ENCODE results near the gene PLXDC2.
"Not testable (repeated sequence)": the region's sequence is repeated elsewhere in the genome, so short reads cannot be mapped to it uniquely, and the experiment has no call there.

Gene PLXDC2

GRCh38 chr10:20133669-20134189 is 317.5 kb downstream of the PLXDC2 start:
- no peak for DNase-seq

DNA sequence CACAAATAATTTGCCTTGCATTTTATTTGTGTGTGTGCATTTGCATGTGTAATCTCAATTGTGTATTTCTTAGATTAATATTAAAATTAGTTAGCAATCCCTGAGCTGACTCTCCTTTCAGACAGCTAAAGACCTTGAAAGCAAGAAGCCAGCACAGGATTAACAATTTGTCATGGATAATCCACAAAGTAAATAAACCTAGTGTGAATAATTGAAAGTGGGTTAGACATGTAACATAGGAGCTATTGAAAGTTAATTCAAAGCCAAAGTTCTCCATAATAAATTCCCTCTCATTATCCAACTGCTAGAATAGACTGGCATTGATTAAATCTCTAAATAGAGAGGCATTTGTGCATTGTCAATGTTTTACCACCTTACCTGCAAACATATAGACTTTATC is 326.1 kb downstream of the PLXDC2 start:
- no peak for DNase-seq

GRCh38 chr10:20144268-20144667 is 328.0 kb downstream of the PLXDC2 start:
- no peak for DNase-seq

- no peak for DNase-seq
These were observed 329.8 kb downstream of the PLXDC2 start for GRCh38 chr10:20146004-20146403.

DNA sequence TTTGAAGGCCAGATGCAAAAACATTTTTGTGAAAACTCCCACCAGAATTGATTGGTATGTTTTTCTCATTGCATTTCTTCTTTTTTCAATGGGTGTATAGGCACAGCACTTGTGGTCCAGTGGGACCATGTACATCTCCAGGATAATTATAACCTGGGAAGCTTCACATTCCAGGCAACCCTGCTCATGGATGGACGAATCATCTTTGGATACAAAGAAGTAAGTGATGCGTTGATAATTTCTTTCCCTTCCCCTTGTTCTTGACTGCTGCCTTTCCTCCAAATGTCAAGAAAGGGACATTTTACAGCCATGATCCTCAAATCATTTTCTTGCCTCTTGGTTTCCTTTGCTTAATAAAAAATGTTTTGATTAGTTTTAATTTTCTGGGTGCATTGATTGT is 331.5 kb downstream of the PLXDC2 start:
- DNase-seq = no peak

DNA sequence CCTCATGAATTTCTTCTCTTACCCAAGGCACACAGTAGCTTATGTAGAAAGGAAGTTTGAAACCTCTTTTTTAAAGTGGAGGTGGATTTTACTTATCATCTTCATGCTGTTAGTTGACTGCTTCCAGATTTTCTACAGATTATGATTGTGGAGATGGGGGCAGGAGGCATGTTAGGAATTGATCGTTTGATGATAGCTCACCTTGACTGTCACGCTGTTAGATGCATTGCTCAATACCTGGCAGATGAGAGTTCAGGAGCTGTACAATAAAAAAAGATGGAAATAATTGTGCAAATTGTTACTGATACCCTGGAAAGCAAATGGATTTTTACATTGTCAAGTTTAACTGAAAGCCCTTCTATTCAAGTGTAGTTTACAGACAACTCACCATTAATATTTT is 340.3 kb downstream of the PLXDC2 start:
- DNase-seq = no peak

DNA sequence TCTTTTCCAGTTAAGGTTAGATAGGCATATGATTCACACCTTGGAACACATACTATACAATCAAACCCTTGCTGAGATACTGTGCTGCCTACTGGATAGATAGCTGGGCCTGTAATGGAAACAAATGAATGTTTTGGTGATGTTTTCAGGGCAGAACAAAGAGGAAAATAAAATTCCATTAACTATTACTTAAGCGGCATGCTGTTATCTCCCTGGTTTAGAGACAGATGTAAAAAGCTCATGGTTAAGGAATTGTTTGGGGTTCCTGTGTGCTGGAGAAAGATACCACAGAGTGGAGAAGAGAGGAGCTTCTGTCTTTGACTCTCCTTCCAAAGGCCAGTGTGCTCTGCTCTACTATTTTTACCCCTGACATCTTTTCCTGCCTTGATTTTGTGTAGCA is 341.1 kb downstream of the PLXDC2 start:
- DNase-seq = no peak

DNA sequence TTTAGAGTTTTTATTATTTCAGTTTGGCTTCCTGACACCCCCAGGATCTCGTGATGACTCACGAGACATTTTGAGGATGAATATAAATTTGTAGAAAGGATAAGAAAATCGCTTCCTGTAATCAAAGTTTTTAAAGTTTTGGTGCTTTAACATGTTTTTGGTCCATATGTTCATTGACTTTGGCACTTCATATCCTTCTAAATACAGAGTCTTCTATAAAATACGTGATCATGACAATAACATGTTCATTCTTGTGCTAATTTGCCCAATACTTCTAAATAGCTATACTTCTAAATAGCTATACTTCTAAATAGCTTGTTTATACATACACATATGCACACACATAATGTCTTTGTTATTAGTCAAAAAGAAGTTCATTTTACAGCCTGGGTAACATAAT is 341.9 kb downstream of the PLXDC2 start:
- DNase-seq = no peak

DNA sequence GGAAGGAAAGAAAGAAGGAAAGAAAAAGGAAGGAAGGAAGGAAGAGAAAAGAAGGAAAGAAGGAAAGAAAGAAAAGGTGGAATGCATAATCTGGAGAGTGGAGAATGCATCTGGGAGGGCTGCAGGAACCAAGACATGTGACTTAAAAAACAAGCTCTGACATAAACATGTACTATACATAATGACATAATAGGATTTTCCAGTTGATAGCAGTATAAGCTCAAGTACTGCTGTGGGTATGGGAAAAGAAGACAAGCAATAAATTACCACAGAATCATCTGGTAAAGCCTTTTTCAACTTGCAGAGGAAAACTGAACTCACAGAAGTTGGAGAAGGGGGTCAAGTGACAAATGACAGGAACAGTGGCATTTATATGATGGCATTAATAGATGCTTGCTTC is 345.9 kb downstream of the PLXDC2 start:
- DNase-seq = no peak

- DNase-seq = no peak
These were observed 350.0 kb downstream of the PLXDC2 start for GRCh38 chr10:20166096-20166675.

DNA sequence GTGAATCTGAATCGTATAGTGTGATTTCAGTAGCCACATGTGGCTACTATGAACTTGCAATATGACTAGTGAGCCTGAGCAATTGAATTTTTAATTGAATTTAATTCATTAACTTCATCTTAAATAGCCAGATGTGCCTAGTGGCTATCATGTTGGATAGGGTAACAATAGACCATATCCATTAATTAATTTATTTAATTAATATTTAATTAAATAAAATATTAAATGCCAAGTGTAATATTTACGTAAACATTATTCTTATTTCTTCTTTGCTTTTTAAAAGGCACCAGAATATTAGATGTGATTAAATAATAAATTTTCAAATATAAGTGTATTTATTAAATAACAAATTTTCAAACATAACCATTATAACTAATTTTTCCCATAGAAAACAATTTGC is 354.4 kb downstream of the PLXDC2 start:
- no peak for DNase-seq

DNA sequence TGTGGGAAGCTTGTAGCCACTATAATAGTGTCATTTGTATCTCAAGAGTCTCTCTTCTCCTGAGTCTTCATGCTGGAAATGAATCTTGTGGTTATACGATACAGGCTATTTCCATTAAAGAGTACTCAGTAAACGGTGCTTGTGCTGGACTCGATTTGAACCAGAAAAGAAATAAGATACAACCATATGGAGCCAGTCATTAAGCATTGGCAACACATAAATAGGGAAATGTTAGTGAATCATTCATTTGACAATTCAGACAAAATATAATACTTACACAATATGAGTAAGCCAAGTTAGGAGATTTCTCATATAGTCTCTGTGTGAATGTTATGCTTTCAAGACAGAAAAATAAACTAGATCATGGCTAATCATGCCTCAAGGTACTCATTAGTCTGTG is 356.8 kb downstream of the PLXDC2 start:
- DNase-seq = no peak

DNA sequence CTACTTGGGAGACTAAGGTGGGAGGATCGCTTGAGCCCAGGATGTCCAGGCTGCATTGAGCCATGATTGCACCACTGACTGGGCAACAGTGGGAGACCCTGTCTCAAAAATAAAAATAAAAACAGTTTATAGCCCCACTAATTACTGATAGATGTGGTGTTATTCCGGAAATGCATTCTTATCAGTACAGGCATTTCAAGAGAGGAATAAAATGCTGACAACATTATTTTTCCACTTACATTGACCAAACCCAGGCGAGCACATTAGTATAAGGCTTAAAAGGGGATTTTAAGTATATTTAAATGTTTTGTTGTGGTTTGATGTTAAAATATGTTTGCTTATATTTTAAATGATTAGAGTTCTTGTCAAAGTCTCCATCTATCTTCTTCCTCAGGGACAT is 359.5 kb downstream of the PLXDC2 start:
- no peak for DNase-seq

DNA sequence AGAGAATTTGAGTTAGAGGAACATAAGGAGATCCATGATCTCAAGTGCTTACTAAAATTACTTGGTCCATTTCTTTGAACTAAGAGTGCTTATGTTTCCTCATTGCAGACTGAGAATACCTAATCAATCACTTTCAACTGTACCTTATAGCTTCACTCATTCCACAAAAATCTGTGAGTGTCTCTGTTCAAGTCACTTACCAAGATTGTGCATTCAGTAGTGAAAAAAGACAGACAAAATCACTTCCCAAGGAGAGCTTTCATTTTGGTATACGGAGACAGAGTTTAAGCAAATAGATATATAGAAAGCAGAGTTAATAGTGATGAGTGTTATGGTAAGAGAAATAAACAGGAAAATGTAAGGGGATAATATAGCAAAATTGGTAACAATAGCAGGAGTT is 364.5 kb downstream of the PLXDC2 start:
- no peak for DNase-seq

GRCh38 chr10:20181434-20181833 is 365.2 kb downstream of the PLXDC2 start:
- no peak for DNase-seq

- DNase-seq = no peak
These were observed 368.9 kb downstream of the PLXDC2 start for GRCh38 chr10:20185116-20185515.

GRCh38 chr10:20191392-20191791 is 375.2 kb downstream of the PLXDC2 start:
- DNase-seq = not testable (repeated sequence)

- DNase-seq = no peak
These were observed 378.8 kb downstream of the PLXDC2 start for GRCh38 chr10:20195076-20195475.

DNA sequence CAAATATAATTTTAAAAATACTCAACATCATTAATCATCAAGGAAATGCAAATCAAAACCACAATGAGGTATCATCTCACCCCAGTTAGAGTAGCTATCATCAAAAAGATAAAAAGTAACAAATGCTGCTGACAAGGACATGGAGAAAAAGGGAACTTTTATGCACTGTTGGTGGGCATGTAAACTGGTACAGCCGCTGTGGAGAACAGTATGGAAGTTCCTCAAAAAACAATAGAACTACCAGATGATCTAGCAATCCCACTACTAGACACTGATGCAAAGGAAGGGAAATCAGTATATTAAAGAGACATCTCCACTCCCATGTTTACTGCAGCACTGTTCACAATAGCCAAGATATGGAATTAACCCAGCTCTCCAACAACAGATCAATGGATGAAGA is 384.5 kb downstream of the PLXDC2 start:
- DNase-seq = no peak

DNA sequence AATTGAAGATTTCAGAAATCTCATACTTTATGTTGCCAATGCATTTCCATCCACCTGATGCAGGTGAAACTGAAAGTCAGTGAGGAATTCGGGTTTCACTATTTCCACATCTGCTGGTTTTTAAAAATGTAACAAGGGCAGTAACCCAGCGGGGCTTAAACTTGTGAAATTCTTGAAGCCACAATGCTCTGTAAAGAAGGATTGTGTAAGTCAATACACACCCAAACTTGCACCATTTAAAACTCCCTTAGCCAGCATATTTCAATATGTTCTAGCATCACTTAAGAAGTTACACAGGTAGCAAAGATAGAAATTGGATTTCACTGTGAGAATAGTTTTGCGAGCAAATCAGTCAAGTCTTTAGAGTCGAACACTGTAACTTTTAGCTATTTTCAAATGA is 386.1 kb downstream of the PLXDC2 start:
- DNase-seq = no peak

GRCh38 chr10:20207653-20208052 is 391.4 kb downstream of the PLXDC2 start:
- DNase-seq = no peak

- not testable (repeated sequence) for DNase-seq
These were observed 392.9 kb downstream of the PLXDC2 start for GRCh38 chr10:20209098-20209497.

DNA sequence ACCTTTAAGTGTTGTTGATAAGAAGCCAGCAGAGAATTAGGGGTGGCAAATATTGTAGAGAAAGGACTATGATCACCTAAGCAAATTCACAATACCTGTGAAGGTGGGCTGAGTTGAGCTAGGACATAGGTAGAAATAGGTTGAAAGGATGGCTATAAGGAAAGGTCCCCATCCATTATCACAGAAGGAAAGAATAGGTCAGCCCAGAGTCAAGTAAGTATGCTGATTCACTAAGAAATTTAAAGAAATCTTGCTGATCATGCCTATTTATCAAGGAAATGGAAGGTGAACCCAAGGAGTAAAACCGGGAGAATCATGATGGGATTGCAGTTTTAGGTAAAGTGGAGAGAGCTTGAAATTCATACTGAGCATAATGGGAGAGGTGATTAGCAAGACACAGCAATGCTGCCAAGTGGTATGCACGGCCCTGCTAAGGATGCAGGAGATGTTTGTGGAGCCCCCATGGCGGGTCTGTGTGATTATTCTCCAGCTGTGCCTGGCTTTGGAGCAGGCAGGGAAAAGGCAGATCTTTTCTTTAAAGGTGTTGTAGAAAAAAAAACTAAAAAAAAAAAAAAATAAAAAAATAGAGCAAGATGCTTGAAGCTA is 399.4 kb downstream of the PLXDC2 start:
- DNase-seq = no peak

DNA sequence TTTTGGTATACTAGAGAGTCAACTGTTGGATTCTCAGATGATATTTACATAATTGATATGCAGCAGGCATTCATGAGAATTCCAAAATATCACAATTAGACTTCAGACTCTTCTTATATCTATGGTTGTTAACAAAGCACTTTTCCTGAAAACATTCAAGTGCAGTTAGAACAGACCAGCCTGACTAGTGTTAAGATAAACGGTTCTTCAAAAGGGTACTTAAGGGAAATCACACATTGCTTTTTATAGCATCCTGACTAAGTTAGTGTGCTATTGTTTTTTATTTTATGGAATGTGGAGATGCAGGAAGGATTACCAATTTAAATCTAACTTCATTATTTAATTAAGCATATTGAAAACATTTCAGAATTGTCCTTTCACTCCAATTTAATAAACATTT is 405.1 kb downstream of the PLXDC2 start:
- DNase-seq = no peak

DNA sequence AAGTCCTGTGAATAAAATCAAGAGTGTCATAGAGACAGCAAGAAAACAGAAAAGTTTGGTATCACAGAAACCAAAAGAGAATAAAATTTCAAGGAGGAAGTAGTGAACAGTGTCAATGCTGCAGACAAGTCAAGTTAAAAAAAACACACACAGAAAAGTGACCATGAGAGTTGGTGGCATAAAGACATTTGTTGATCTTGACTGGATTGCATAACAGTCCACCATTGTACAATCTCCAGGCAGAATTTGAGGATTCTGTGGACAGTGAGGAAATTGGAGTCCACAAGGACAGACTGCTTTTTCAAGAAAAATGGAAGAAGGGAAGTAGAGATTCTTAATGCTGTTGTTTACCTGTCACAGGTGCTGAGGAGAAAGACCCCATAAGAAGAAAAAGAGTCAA is 412.5 kb downstream of the PLXDC2 start:
- no peak for DNase-seq
